ENCODE measurements around the gene UBE2L3.
"Not testable (repeated sequence)": the region's sequence is repeated elsewhere in the genome, so short reads cannot be mapped to it uniquely, and the experiment has no call there.

UBE2L3 gene

DNA sequence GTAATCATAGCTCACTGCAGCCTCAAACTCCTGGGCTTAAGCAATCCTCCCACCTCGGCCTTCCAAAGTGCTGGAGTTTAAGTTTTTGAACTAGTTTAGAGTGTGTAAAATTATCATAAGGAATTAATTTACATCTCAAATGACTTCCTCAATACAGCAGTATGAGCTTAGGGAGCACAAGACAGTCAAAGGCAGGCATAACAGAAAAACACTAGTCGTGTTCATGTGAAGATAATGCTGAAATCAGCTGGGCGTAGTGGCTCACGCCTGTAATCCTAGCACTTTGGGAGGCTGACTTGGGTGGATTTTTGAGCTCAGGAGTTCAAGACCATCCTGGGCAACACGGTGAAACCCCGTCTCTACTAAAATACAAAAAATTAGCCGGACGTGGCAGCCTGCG lies 36.5 kb downstream of the UBE2L3 start:
- Mint-ChIP-seq H3K27ac (no peak overlapping the region), H3K9me3 (no peaks in the 10 kb centered on the region), H3K36me3 (peaks cover 23 to 34% of the 10 kb centered on the region in 2 donors), H3K4me1 (peaks cover 25 to 44% of the 10 kb centered on the region in 2 donors), H3K27me3 (no peaks in the 10 kb centered on the region), H3K4me3 (no peak overlapping the region)
- ATAC-seq (replicated peaks): no peak
- no peak for DNase-seq

DNA sequence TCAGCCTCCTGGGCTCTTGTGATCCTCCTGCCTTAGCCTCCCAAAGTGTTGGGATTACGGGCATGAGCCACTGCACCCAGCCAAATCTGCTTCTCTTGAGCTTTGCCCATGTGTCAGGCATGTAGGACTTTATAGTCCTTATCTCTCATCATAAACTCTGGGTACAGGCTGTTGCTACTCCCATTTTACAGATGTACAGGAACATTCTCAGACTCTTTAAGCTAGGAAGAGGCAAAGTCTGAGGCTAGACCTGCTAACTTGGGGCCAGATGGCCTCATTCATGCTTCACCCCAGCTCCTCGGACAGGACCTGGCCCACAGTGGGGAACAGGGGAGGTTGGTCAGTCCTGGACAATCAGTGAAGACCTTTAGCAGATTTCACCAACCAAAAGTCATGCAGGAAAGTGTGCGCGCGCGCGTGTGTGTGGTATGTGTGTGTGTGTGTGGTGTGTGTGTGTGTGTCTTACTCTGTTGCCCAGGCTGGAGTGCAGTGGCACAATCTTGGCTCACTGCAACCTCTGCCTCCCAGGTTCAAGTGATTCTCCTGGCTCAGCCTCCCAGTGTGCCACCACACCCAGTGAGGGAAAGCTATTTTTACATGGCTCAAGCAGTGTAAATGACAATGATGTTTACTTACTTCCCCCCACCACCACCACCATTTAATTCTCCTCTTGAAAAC lies 38.5 kb downstream of the UBE2L3 start:
- no peak for ATAC-seq (replicated peaks)
- Mint-ChIP-seq H3K27ac (peak overlapping the region; percentile 38), H3K4me3 (no peak overlapping the region)

DNA sequence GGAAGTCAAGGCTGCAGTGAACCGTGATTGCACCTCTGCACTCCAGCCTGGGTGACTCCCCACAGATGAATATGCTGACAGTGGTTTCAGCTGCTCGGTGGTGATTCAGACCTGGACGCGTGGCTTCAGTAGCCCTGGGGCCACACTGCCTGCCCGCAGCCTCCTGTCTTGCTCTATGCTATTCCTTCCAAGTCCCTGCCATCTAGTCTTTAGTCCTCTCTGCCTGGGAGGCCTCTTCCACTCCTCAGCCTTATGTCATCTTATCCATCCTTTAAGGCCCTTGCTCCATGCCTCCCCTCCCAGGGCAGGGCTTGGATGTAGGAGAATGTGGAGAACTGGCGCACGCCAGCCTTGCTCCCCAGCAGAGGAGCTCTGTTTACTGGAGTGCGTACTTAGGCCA lies 39.3 kb downstream of the UBE2L3 start:
- ATAC-seq (replicated peaks): no peak
- Mint-ChIP-seq H3K4me1 (peaks cover 20 to 35% of the 10 kb centered on the region in 2 donors), H3K4me3 (no peak overlapping the region)

More for the DNA sequence above, 38.5 kb downstream of the UBE2L3 start:
- peaks cover 19 to 35% of the 10 kb centered on the region in 2 donors for H3K4me1 Mint-ChIP-seq
- H3K9me3 Mint-ChIP-seq: no peaks in the 10 kb centered on the region
- H3K36me3 Mint-ChIP-seq: peaks cover 13 to 35% of the 10 kb centered on the region in 2 donors
- no peak for DNase-seq
- no peaks in the 10 kb centered on the region for H3K27me3 Mint-ChIP-seq

DNA sequence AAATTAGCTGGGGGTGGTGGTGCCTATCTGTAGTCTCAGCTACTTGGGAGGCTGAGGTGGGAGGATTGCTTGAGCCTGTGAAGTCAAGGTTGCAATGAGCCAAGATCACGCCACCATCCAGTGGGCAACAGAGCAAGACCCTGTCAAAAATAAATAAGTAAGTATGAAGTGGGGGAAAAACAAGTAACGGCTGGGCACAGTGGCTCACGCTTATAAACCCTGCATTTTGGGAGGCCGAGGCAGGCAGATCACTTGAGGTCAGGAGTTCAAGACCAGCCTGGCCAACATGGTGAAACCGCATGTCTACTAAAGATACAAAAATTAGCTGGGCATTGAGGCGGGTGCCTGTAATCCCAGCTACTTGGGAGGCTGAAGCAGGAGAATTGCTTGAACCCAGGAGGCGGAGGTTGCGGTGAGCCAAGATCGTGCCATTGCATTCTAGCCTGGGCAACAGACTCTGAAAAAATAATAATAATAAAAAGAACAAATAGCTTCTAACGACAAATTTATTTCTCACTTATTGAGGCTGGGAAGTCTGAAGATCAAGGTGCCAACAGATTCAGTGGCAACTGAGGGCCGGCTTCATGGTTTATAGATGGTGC lies 42.1 kb downstream of the UBE2L3 start:
- peaks cover 20 to 43% of the 10 kb centered on the region in 2 donors for H3K4me1 Mint-ChIP-seq
- DNase-seq; ATAC-seq (replicated peaks); H3K4me3 Mint-ChIP-seq; H3K9me3 Mint-ChIP-seq; H3K27me3 Mint-ChIP-seq: not testable (repeated sequence)
- H3K36me3 Mint-ChIP-seq: peaks cover 24 to 46% of the 10 kb centered on the region in 2 donors
- peak overlapping the region; percentile 25 for H3K27ac Mint-ChIP-seq

More for the DNA sequence above, 39.3 kb downstream of the UBE2L3 start:
- Mint-ChIP-seq H3K27ac (peak overlapping the region; percentile 38), H3K9me3 (no peaks in the 10 kb centered on the region), H3K27me3 (no peaks in the 10 kb centered on the region), H3K36me3 (peaks cover 18 to 39% of the 10 kb centered on the region in 2 donors)
- DNase-seq: no peak

DNA sequence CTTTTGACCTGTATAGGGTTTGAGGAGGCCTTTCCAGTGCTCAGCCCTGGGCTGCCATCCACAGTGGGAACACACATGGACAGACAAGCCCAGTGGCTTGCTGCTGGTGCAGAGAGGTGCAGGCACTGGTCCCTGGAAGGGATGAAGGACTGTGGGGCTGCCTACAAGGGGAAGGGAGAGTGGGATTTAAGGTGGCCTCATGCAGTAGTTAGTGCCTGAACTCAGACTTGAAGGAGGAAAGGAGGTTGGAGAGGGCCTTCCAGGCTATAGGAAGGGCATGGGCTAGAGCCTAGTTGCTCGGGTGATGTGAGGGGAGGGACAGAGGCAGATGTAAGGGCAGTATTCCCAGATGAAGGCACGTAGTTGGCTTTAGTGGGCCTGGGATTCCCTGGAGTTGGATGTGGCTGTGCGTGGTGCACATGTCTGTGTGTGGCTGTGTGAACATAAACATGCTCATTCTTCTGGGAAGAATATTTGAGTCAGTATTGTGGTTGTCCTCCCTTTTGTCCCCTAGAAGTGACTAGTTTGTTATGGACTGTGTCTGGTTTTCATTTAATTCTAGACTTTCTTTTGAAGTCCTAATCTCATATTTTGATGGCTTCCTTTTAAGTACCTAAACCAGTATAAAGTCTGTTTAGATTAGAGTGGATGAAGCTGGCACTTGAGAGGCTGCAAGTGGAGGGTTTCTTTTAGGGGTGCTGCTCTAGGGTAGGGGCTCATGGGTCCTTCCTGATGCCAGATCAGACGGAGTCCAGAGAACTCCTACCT lies 43.9 kb downstream of the UBE2L3 start:
- Mint-ChIP-seq H3K27ac (no peak overlapping the region), H3K4me1 (peaks cover 24 to 45% of the 10 kb centered on the region in 2 donors), H3K9me3 (no peaks in the 10 kb centered on the region)

DNA sequence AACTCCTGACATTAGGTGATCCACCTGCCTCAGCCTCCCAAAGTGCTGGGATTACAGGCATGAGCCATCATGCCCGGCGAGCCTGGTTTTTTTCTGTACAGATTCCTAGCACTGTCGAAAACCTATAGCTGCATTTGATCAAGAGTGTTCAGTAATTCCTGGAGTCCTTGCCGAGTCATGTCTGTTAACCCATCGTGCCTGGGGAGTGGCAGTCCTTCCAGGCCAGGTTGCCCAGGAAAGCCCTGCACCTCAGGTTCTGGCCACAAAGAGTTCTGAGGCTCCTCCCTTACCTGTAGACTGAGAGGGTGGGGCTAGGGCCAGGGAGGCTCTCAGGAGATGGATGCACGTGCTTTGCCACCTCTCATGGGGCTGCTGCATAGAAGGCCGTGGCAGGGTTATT lies 45.3 kb downstream of the UBE2L3 start:
- Mint-ChIP-seq H3K36me3 (peaks cover 25 to 37% of the 10 kb centered on the region in 2 donors), H3K27ac (no peak overlapping the region), H3K9me3 (no peaks in the 10 kb centered on the region), H3K4me1 (peaks cover 17 to 43% of the 10 kb centered on the region in 2 donors), H3K4me3 (no peak overlapping the region), H3K27me3 (no peaks in the 10 kb centered on the region)
- DNase-seq (no peak), ATAC-seq (replicated peaks) (no peak)

More for the DNA sequence above, 43.9 kb downstream of the UBE2L3 start:
- Mint-ChIP-seq H3K27me3 (no peaks in the 10 kb centered on the region), H3K4me3 (no peak overlapping the region), H3K36me3 (peaks cover 28 to 47% of the 10 kb centered on the region in 2 donors)
- ATAC-seq (replicated peaks) (no peak), DNase-seq (no peak)

DNA sequence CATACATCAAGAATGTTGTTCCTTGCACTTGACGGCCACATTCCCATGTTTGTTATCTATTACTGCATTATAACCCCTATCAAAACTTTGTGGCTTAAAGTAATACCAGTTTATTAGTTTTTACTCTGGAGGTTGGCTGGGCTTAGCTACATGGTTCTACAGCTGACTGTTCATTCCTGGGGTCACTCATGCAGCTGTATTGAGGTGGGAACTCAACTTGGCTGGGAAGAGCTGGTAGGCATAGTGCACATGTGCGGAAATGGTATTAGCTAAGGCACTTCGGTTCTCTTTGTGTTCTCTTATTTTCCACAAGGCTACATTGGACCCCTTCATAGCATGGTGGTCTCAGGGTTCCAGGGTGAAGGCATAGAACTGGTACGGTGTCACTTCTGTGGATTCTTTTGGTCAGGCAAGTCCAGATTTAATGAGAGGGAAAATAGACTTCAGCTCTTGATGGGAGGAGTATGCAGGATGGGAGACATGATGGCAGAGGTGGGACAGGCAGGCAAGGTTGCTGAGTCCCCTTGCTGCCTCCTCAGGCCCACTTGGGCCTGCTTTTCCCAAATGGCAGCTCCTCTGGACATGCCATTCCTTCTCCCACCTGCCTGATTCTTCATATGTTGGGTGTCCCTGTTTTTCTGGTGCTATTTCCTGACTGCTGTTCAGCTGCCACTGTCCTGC lies 46.2 kb downstream of the UBE2L3 start:
- DNase-seq: no peak
- peaks cover 18 to 45% of the 10 kb centered on the region in 2 donors for H3K4me1 Mint-ChIP-seq
- H3K27ac Mint-ChIP-seq: peak overlapping the region; percentile 70
- peaks cover 25 to 37% of the 10 kb centered on the region in 2 donors for H3K36me3 Mint-ChIP-seq
- no peak for ATAC-seq (replicated peaks)
- H3K4me3 Mint-ChIP-seq: no peak overlapping the region
- H3K9me3 Mint-ChIP-seq: no peaks in the 10 kb centered on the region
- H3K27me3 Mint-ChIP-seq: no peaks in the 10 kb centered on the region

DNA sequence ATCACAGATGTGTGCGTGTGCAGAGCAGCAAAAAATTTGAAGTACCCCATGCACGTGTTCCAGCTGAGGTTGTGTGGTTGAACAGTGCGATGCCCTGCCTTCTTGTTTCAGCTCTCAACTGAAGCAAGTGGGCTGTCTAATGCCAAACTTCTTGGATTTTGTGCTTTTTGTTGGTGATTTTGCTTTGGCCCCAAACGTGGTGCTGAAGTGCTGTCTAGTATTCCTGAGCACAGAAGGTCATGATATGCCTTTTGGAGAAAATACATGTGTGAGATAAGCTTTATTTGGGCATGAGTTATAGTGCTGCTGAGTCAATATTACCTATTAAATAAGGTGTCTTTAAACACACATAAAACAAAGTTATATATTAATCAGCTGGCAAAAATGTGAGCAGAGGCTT lies 48.2 kb downstream of the UBE2L3 start:
- Mint-ChIP-seq H3K27ac (peak overlapping the region; percentile 75), H3K36me3 (peaks cover 25 to 45% of the 10 kb centered on the region in 2 donors), H3K4me1 (peaks cover 25 to 58% of the 10 kb centered on the region in 2 donors), H3K9me3 (no peaks in the 10 kb centered on the region), H3K27me3 (no peaks in the 10 kb centered on the region), H3K4me3 (no peak overlapping the region)
- DNase-seq (no peak), ATAC-seq (replicated peaks) (no peak)

DNA sequence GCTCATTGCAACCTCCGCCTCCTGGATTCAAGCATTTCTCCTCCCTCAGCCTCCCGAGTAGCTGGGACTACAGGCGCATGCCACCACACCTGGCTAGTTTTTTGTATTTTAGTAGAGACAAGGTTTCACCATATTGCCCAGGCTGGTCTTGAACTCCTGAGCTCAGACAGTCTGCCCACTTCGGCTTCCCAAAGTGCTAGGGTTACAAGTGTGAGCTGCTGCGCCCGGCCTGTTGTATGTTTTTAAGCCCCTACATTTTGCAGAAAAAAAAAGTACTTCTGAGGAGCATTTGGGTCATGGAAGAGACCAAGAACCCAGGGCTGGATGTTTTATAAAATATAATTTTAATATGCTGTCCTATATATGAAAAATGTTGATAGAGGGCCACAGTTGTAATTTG lies 49.8 kb downstream of the UBE2L3 start:
- H3K4me3 Mint-ChIP-seq; ATAC-seq (replicated peaks); DNase-seq; H3K27me3 Mint-ChIP-seq; H3K9me3 Mint-ChIP-seq: not testable (repeated sequence)
- H3K36me3 Mint-ChIP-seq: peaks cover 20 to 48% of the 10 kb centered on the region in 2 donors
- H3K4me1 Mint-ChIP-seq: peaks cover 33 to 73% of the 10 kb centered on the region in 2 donors
- peak overlapping the region; percentile 20 for H3K27ac Mint-ChIP-seq

DNA sequence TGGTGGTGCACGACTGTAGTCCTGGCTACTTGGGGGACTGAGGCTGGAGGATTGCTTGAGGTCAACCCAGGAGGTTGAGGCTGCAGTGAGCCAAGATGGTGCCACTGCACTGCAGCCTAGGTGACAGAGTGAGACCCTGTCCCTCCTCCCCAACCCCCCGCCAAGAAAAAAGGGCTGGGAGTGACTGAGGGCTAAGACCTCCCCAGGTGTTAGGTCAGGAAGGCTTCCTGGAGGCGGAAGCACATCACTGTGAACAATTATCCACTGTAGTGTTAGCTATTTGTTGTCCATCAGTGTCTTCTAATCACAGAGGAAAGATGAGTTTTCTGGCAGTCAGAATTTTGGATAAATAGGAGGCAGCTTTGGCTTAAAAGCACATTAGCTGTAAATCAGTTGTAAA lies 53.5 kb downstream of the UBE2L3 start:
- ATAC-seq (replicated peaks) (no peak), DNase-seq (no peak)
- no peaks in the 10 kb centered on the region for H3K27me3 Mint-ChIP-seq
- peaks cover 12 to 47% of the 10 kb centered on the region in 2 donors for H3K36me3 Mint-ChIP-seq
- no peaks in the 10 kb centered on the region for H3K9me3 Mint-ChIP-seq
- H3K4me3 Mint-ChIP-seq: no peak overlapping the region
- H3K4me1 Mint-ChIP-seq: peaks cover 35 to 79% of the 10 kb centered on the region in 2 donors
- H3K27ac Mint-ChIP-seq: peak overlapping the region; percentile 42

DNA sequence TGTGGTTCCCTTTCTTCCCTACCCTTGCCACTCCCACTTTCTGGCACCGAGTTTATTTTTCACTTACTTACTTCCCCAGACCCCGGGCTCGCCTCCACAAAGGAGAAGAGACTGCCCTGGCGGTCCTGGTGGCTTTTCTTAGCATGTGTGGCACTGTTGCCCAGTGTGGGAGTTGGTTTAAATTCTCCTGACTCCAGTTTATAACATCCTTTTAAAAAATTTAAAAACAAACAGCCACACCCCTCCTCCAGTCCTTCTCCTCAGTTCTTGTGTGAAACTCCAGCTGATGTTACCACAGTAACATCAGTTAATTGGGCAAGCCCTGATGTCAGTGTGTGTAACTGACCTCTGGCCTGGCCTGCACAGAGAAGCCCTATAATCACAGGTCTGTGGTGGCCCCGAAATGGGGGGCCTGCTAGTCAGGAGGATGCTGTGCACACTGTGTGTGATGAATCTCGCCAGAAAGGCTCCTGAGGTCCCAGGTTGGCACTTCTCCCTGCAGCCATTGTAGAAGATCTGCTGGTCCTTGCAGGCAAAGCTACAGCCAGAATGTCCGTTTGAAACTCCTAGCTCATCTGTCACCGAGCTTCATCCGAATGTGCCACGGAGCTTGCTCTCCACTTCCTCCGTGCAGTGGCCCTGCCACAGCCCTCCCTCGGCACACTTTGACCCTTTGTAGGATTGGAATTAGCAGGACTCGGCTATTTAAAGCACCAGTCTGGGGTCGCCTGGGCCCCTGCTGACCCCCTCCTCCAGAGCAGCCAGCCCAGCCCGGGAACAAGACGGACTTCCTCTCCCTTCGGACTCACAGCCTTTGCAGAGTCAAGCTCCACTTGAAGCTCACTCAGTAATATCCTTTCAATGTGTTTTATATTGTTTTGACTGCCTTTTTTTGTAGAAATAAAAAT lies 54.8 kb downstream of the UBE2L3 start:
- Mint-ChIP-seq H3K9me3 (no peaks in the 10 kb centered on the region), H3K36me3 (peaks cover 17 to 52% of the 10 kb centered on the region in 2 donors)
- no peak for ATAC-seq (replicated peaks)

DNA sequence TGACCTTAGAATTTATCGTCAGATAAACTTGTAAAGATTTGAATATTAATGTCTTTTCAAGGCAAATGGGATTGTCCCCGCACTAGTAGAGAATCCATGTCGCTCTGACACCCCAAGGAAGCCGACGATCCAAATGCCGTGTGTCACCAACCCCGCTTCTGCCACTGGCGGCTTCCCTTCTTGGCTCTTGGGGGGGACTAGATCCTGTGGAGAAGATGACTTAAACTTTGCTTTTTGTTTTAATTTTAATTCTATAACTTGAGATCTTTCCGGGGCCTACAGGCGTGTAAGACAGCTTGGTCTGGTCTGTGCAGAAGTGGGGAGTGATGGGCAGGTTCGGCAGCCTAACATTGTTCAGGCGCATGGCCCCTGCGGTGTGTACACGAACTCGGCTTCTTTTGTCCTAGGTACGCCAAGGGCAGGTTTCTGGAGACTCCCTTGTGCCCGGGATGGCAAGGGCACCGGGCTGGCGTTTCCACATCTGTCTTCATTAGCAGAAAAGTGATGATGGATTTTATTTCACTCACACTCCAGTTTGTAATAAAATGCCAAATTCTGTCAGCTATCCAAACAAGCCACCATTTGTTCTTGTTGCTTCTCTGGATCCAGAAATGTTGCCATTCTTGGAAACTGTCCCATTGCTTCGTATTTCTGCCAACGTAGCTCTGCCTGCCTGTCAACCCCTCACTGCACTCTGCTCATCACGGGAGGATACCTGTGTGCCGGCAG lies 55.6 kb downstream of the UBE2L3 start:
- no peaks in the 10 kb centered on the region for H3K9me3 Mint-ChIP-seq
- peak overlapping the region; percentile 65 for H3K27ac Mint-ChIP-seq
- peaks cover 41 to 85% of the 10 kb centered on the region in 2 donors for H3K4me1 Mint-ChIP-seq
- ATAC-seq (replicated peaks) (no peak), DNase-seq (no peak)
- H3K36me3 Mint-ChIP-seq: peaks cover 25 to 60% of the 10 kb centered on the region in 2 donors
- no peaks in the 10 kb centered on the region for H3K27me3 Mint-ChIP-seq
- H3K4me3 Mint-ChIP-seq: no peak overlapping the region

More for the DNA sequence above, 54.8 kb downstream of the UBE2L3 start:
- H3K4me1 Mint-ChIP-seq: peaks cover 39 to 78% of the 10 kb centered on the region in 2 donors
- H3K27me3 Mint-ChIP-seq: no peaks in the 10 kb centered on the region
- no peak for DNase-seq
- H3K27ac Mint-ChIP-seq: peak overlapping the region; percentile 65
- H3K4me3 Mint-ChIP-seq: no peak overlapping the region

DNA sequence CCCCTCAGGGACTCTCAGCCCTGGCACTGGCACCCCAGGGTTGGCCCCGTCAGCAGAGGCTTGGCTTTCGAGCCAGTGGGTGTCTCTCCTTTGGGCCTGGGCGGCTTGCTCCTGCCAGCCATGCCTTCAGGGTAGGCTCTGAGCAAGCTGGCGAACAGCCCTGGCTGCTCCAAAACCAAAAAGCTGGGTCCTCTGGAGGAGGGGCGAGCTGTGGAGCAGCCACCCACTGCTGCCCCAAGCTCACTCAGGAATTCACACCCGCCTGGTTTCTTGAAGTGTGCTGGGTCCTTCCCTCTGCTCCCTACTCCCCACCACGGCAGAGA lies 56.1 kb downstream of the UBE2L3 start:
- no peak overlapping the region for H3K4me3 Mint-ChIP-seq
- H3K27me3 Mint-ChIP-seq: no peaks in the 10 kb centered on the region
- DNase-seq (no peak), ATAC-seq (replicated peaks) (no peak)
- peaks cover 44 to 89% of the 10 kb centered on the region in 2 donors for H3K4me1 Mint-ChIP-seq
- H3K27ac Mint-ChIP-seq: peak overlapping the region; percentile 59
- peaks cover 0 to 2% of the 10 kb centered on the region in 2 donors for H3K9me3 Mint-ChIP-seq
- peaks cover 31 to 63% of the 10 kb centered on the region in 2 donors for H3K36me3 Mint-ChIP-seq
